ENCODE results near the gene PI4K2B.
"Not testable (repeated sequence)": the region's sequence is repeated elsewhere in the genome, so short reads cannot be mapped to it uniquely, and the experiment has no call there.

PI4K2B gene

GRCh38 chr4:25320336-25320735, 86.5 kb downstream of the PI4K2B start:
- Histone ChIP-seq H3K4me2 (ENCODE audit: low read depth, low read length, poor library complexity, severe bottlenecking) (no peak overlapping the region), H3F3A (ENCODE audit: low read depth) (no peaks in the 10 kb centered on the region), H3K36me3 (ENCODE audit: insufficient read depth, low read length) (no peaks in the 10 kb centered on the region; the same call in 1 of the 2 replicates), H2AFZ (ENCODE audit: low read length) (no peak overlapping the region), H3K9me2 (replicated peaks; ENCODE audit: low read depth, low read length) (no peaks in the 10 kb centered on the region), H3K9ac (ENCODE audit: low read depth, low read length, poor library complexity, severe bottlenecking) (no peak overlapping the region), H3K79me2 (ENCODE audit: insufficient read depth, low read length) (peaks cover 8% of the 10 kb centered on the region; the same call in 1 of the 2 replicates), H4K20me1 (ENCODE audit: insufficient read depth, low read length, poor library complexity, severe bottlenecking) (no peaks in the 10 kb centered on the region), H3K9me3 (ENCODE audit: insufficient read depth, low read depth, low read length) (no peaks in the 10 kb centered on the region), H3K4me3 (ENCODE audit: low read length, poor library complexity, severe bottlenecking) (no peak overlapping the region), H3K4me1 (ENCODE audit: insufficient read depth, low read length, poor library complexity, severe bottlenecking) (no peaks in the 10 kb centered on the region), H3K27me3 (ENCODE audit: insufficient read depth, low read length, poor library complexity, severe bottlenecking) (no peaks in the 10 kb centered on the region)
- TF ChIP-seq EZH2phosphoT487 (IDR thresholded peaks at IDR 0.05; ENCODE audit: borderline replicate concordance) (no peak), CTCF (conservative IDR thresholded peaks at IDR 0.05; ENCODE audit: low read length) (no peak)

- no peaks in the 10 kb centered on the region for H3K4me1 ChIP-seq (ENCODE audit: insufficient read depth, low read length, poor library complexity, severe bottlenecking)
- H4K20me1 ChIP-seq (ENCODE audit: insufficient read depth, low read length, poor library complexity, severe bottlenecking), result no peaks in the 10 kb centered on the region
- TF ChIP-seq EZH2phosphoT487 (IDR thresholded peaks at IDR 0.05; ENCODE audit: borderline replicate concordance), result no peak
- TF ChIP-seq CTCF (conservative IDR thresholded peaks at IDR 0.05; ENCODE audit: low read length), result no peak
- H3K36me3 ChIP-seq (ENCODE audit: insufficient read depth, low read length), result no peaks in the 10 kb centered on the region; the same call in 1 of the 2 replicates
- peaks cover 8% of the 10 kb centered on the region; the same call in 1 of the 2 replicates for H3K79me2 ChIP-seq (ENCODE audit: insufficient read depth, low read length)
- no peaks in the 10 kb centered on the region for H3K9me3 ChIP-seq (ENCODE audit: insufficient read depth, low read depth, low read length)
- H2AFZ ChIP-seq (ENCODE audit: low read length), result no peak overlapping the region
- no peak overlapping the region for H3K9ac ChIP-seq (ENCODE audit: low read depth, low read length, poor library complexity, severe bottlenecking)
- H3K9me2 ChIP-seq (replicated peaks; ENCODE audit: low read depth, low read length), result no peaks in the 10 kb centered on the region
- H3K27me3 ChIP-seq (ENCODE audit: insufficient read depth, low read length, poor library complexity, severe bottlenecking), result no peaks in the 10 kb centered on the region
- H3K4me2 ChIP-seq (ENCODE audit: low read depth, low read length, poor library complexity, severe bottlenecking), result no peak overlapping the region
- H3F3A ChIP-seq (ENCODE audit: low read depth), result no peaks in the 10 kb centered on the region
- no peak overlapping the region for H3K4me3 ChIP-seq (ENCODE audit: low read length, poor library complexity, severe bottlenecking)
Measured at GRCh38 chr4:25320773-25321172, 86.9 kb downstream of the PI4K2B start.

GRCh38 chr4:25321703-25322102, 87.9 kb downstream of the PI4K2B start:
- Histone ChIP-seq H2AFZ (ENCODE audit: low read length) (no peak overlapping the region), H3K36me3 (ENCODE audit: insufficient read depth, low read length) (no peaks in the 10 kb centered on the region; the same call in 1 of the 2 replicates), H3K4me1 (ENCODE audit: insufficient read depth, low read length, poor library complexity, severe bottlenecking) (no peaks in the 10 kb centered on the region), H3K4me2 (ENCODE audit: low read depth, low read length, poor library complexity, severe bottlenecking) (no peak overlapping the region), H4K20me1 (ENCODE audit: insufficient read depth, low read length, poor library complexity, severe bottlenecking) (peaks cover 3% of the 10 kb centered on the region), H3K9ac (ENCODE audit: low read depth, low read length, poor library complexity, severe bottlenecking) (no peak overlapping the region), H3K9me3 (ENCODE audit: insufficient read depth, low read depth, low read length) (no peaks in the 10 kb centered on the region), H3F3A (ENCODE audit: low read depth) (no peaks in the 10 kb centered on the region), H3K79me2 (ENCODE audit: insufficient read depth, low read length) (peaks cover 4% of the 10 kb centered on the region; the same call in 1 of the 2 replicates), H3K27me3 (ENCODE audit: insufficient read depth, low read length, poor library complexity, severe bottlenecking) (no peaks in the 10 kb centered on the region), H3K4me3 (ENCODE audit: low read length, poor library complexity, severe bottlenecking) (no peak overlapping the region), H3K9me2 (replicated peaks; ENCODE audit: low read depth, low read length) (no peaks in the 10 kb centered on the region)
- TF ChIP-seq EZH2phosphoT487 (IDR thresholded peaks at IDR 0.05; ENCODE audit: borderline replicate concordance) (no peak), CTCF (conservative IDR thresholded peaks at IDR 0.05; ENCODE audit: low read length) (no peak)

- H3K4me1 ChIP-seq (ENCODE audit: insufficient read depth, low read length, poor library complexity, severe bottlenecking); H3K4me3 ChIP-seq (ENCODE audit: low read length, poor library complexity, severe bottlenecking); H2AFZ ChIP-seq (ENCODE audit: low read length); H4K20me1 ChIP-seq (ENCODE audit: insufficient read depth, low read length, poor library complexity, severe bottlenecking); H3K9ac ChIP-seq (ENCODE audit: low read depth, low read length, poor library complexity, severe bottlenecking); H3K9me2 ChIP-seq (replicated peaks; ENCODE audit: low read depth, low read length); H3F3A ChIP-seq (ENCODE audit: low read depth); H3K4me2 ChIP-seq (ENCODE audit: low read depth, low read length, poor library complexity, severe bottlenecking); H3K79me2 ChIP-seq (ENCODE audit: insufficient read depth, low read length); H3K36me3 ChIP-seq (ENCODE audit: insufficient read depth, low read length); H3K27me3 ChIP-seq (ENCODE audit: insufficient read depth, low read length, poor library complexity, severe bottlenecking); H3K9me3 ChIP-seq (ENCODE audit: insufficient read depth, low read depth, low read length): not testable (repeated sequence)
Measured at GRCh38 chr4:25328463-25328862, 94.6 kb downstream of the PI4K2B start.

All from Loucy (cell line).